ENCODE measurements around the gene STK11IP. TPM values are rescaled to one million over a fixed set of nuclear protein-coding genes. Genes with fewer than 3 reads are reported as not detected.

The STK11IP gene
- total RNA-seq, 4 donors from 2014 or later, result 12.3 to 21.3 (median 14.4) TPM

GRCh38 chr2:219664944-219665343, 67.3 kb downstream of the STK11IP start:
- Histone ChIP-seq H3K4me1 (peaks cover 0 to 7% (median 0%) of the 10 kb centered on the region in 3 donors), H3K27me3 (peaks cover 0 to 5% (median 0%) of the 10 kb centered on the region in 4 donors), H3K27ac (no peak overlapping the region), H3K9me3 (peaks cover 0 to 6% (median 0%) of the 10 kb centered on the region in 3 donors), H3K4me3 (no peak overlapping the region), H3K36me3 (no peaks in the 10 kb centered on the region)
- intact Hi-C loops (cut with DNase I), result no loop called here
- DNase-seq, result no peak
- WGBS, 2 donors, result 42 to 46% methylated on average over 4 of the region's 4 CpGs
- TF ChIP-seq POLR2A (IDR thresholded peaks at IDR 0.05) (no peak), CTCF (IDR thresholded peaks at IDR 0.05) (no peak)

- 64 to 75% methylated on average over 6 of the region's 6 CpGs for WGBS, 2 donors
- TF ChIP-seq POLR2A (IDR thresholded peaks at IDR 0.05), result no peak
- TF ChIP-seq CTCF (IDR thresholded peaks at IDR 0.05), result no peak
- H3K4me3 ChIP-seq, result no peak overlapping the region
- H3K36me3 ChIP-seq, result no peaks in the 10 kb centered on the region
- peaks cover 0 to 6% (median 0%) of the 10 kb centered on the region in 3 donors for H3K9me3 ChIP-seq
- no peak for DNase-seq
- intact Hi-C loops (cut with DNase I), result no loop called here
- H3K27ac ChIP-seq, result peak overlapping the region in 1 of 4 donors; percentile 10
- H3K27me3 ChIP-seq, result peaks cover 0 to 5% (median 0%) of the 10 kb centered on the region in 4 donors
- peaks cover 0 to 7% (median 0%) of the 10 kb centered on the region in 3 donors for H3K4me1 ChIP-seq
Observed at GRCh38 chr2:219665926-219666325, 68.3 kb downstream of the STK11IP start.

Small RNAs within 50 kb of the gene (small RNA-seq; reads per million reads assigned to genes)
- gene MIR3132, result 0 to 0.07 (median 0) reads per million in 4 donors
- 0 reads per million in 4 donors for gene RN7SKP213

Other genes with a start within 250 kb of the STK11IP start
- gene DNPEP, start 209.9 kb upstream of the STK11IP start, total RNA-seq, result 10 to 100 TPM; 36.7 to 82.4 (median 39.5) TPM
- 1,000 to 10,000 TPM in 1 of 4 donors, 100 to 1,000 TPM in 3; 120 to 2,698 (median 303) TPM for gene DES, start 179.5 kb upstream of the STK11IP start, total RNA-seq
- gene SPEG, start 163.0 kb upstream of the STK11IP start, total RNA-seq, result 10 to 100 TPM in 1 of 4 donors, 1 to 10 TPM in 3; 3.8 to 29.0 (median 5.0) TPM
- 10 to 100 TPM; 18.1 to 31.1 (median 26.4) TPM for gene GMPPA, start 99.0 kb upstream of the STK11IP start, total RNA-seq
- gene ASIC4, start 83.4 kb upstream of the STK11IP start, total RNA-seq, result not detected
- 10 to 100 TPM; 40.4 to 56.6 (median 52.6) TPM for gene CHPF, start 54.0 kb upstream of the STK11IP start, total RNA-seq
- gene TMEM198, start 53.8 kb upstream of the STK11IP start, total RNA-seq, result under 1 TPM; 0.62 to 0.87 (median 0.78) TPM
- 10 to 100 TPM in 3 of 4 donors, 1 to 10 TPM in 1; 7.0 to 38.9 (median 16.0) TPM for gene OBSL1, start 26.3 kb upstream of the STK11IP start, total RNA-seq
- gene INHA, start 25.5 kb upstream of the STK11IP start, total RNA-seq, result not detected
- 1 to 10 TPM; 1.1 to 4.0 (median 2.2) TPM for gene SLC4A3, start 29.8 kb downstream of the STK11IP start, total RNA-seq

Data from esophagus squamous epithelium (tissue), 5 donors.